Inflammatory macrophage treated with lipopolysaccharide for 1 hour (primary cell): ENCODE results near the gene SLCO3A1.

Experiments
- DNase-seq, 2 donors: peaks; one replicate each; pipeline ENCODE4 v3.0.0-alpha.2; 2020 to 2022

Gene SLCO3A1

GRCh38 chr15:92075764-92076163 is 222.3 kb downstream of the SLCO3A1 start:
- DNase-seq, result no peak

- no peak for DNase-seq
Measured at GRCh38 chr15:92076541-92076940, 223.0 kb downstream of the SLCO3A1 start.

GRCh38 chr15:92077353-92078085 is 224.0 kb downstream of the SLCO3A1 start:
- DNase-seq, result peak; percentile 65 to 73

- DNase-seq, result no peak
Measured at GRCh38 chr15:92078270-92078669, 224.8 kb downstream of the SLCO3A1 start.

GRCh38 chr15:92079047-92079446 is 225.5 kb downstream of the SLCO3A1 start:
- DNase-seq, result peak in 1 of 2 donors; percentile 38

- no peak for DNase-seq
Measured at GRCh38 chr15:92079647-92080255, 226.2 kb downstream of the SLCO3A1 start.

- DNase-seq, result peak; percentile 47 to 86
Measured at GRCh38 chr15:92082006-92082843, 228.7 kb downstream of the SLCO3A1 start.

GRCh38 chr15:92083190-92083589 is 229.7 kb downstream of the SLCO3A1 start:
- DNase-seq, result no peak

GRCh38 chr15:92087211-92087610 is 233.7 kb downstream of the SLCO3A1 start:
- no peak for DNase-seq

GRCh38 chr15:92091155-92091734 is 237.7 kb downstream of the SLCO3A1 start:
- DNase-seq, result no peak

GRCh38 chr15:92092289-92093105 is 239.0 kb downstream of the SLCO3A1 start:
- DNase-seq, result peak; percentile 46 to 66

- DNase-seq, result peak; percentile 59 to 60
Measured at GRCh38 chr15:92095693-92096092, 242.2 kb downstream of the SLCO3A1 start.

GRCh38 chr15:92097474-92098178 is 244.1 kb downstream of the SLCO3A1 start:
- peak in 1 of 2 donors; percentile 75 for DNase-seq

- DNase-seq, result no peak
Measured at GRCh38 chr15:92098869-92099268, 245.4 kb downstream of the SLCO3A1 start.

- no peak for DNase-seq
Measured at GRCh38 chr15:92100301-92100700, 246.8 kb downstream of the SLCO3A1 start.

- DNase-seq, result no peak
Measured at GRCh38 chr15:92100751-92101150, 247.2 kb downstream of the SLCO3A1 start.

GRCh38 chr15:92101708-92102394 is 248.3 kb downstream of the SLCO3A1 start:
- DNase-seq, result no peak

- DNase-seq, result no peak
Measured at GRCh38 chr15:92102395-92102755, 248.9 kb downstream of the SLCO3A1 start.

GRCh38 chr15:92104072-92104471 is 250.6 kb downstream of the SLCO3A1 start:
- DNase-seq, result no peak

GRCh38 chr15:92105611-92106010 is 252.1 kb downstream of the SLCO3A1 start:
- DNase-seq, result no peak

GRCh38 chr15:92107510-92107909 is 254.0 kb downstream of the SLCO3A1 start:
- no peak for DNase-seq
